Activated CD4-positive, alpha-beta T cell treated with anti-CD3 and anti-CD28 coated beads, Interleukin-2, Interleukin-4, amounts not matched to agents 100 ng/mL and 50 ng/mL, durations not matched to agents 16 hours and 8 hours (primary cell): ENCODE data around the gene STK16.

Source experiments
- DNase-seq: peaks from one replicate; pipeline ENCODE4 v3.0.0-alpha.2; 2020; ENCODE audit warnings: low spot score

Gene STK16

GRCh38 chr2:219213486-219214071 is 31.7 kb upstream of the STK16 start:
- DNase-seq, result no peak

DNA sequence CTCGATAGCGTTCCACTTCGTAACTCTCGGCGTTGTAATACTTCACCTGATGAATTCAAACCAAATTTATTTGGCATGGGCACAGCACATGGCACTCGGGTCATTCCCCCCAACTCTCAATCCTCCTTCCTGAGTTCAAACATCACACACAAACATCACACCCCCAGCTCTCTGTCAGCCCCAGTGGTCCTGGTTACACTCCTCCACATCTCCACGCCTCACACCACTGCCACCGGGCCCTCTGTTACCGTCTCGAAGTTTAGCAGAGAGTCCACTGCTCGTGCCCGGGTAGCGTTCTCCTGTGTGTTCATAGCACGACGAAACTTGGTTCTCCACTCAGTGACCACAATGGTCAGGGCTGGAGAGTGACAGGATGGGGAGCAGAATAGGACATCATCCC is 31.1 kb upstream of the STK16 start:
- no peak for DNase-seq

- DNase-seq, result no peak
These were observed 30.5 kb upstream of the STK16 start for GRCh38 chr2:219214786-219215185.

DNA sequence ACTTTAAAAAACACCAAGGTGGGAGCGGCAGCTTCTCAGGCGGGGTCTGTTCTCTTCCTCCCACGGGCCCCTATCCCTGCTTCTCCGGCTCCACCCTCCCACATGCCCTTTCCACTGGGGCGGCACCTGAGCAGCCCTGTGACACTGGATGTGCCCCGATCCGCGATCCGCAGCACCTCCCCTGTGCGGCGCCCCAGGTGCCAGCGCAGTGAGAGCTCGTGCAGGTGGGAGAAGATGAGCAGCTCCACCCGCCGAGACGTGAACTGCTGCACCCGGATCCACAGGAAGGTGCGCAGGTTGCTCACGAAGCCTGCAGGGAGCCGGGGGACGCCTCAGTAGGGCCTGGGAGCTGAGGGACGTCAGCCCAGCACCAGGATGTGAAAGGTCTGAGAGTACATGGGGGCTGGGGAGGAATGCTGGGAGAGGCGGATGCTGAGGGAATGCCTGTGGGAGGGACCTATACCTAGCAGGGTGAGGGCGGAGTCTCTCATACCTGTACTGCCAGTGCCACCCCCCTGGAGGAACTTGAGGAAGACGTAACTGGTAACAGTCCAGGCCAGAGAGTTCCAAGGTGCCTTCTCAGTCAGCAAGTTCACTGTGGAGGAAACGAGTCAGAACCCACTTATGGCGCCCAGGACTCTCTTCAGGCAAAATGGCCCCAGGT is 29.3 kb upstream of the STK16 start:
- DNase-seq, result no peak

DNA sequence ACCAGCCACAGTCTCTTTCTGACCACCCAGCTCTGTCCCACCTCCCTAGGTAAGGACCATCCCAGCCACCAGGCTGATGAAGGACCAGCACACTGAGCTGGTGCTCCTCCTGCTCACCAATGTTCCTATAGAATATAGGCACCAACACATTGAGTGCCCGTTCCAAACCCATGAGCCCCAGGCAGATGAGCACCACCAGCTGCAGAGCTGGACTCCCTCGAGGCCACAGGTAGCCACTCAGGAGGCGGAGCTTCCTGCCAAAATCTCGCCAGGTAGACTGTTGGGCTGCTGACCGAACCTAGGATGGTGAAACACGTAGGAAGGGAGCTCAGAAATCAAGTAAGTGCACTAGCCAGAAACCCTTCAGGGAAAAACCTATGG is 28.8 kb upstream of the STK16 start:
- DNase-seq, result no peak

GRCh38 chr2:219218217-219218731 is 27.0 kb upstream of the STK16 start:
- no peak for DNase-seq

- DNase-seq, result peak; percentile 89
These were observed 26.3 kb upstream of the STK16 start, which contains the start of gene ABCB6 for GRCh38 chr2:219218732-219219701. Gene ABCB6, minus strand, starts transcription at chr2:219218958. Its CDS starts 285 bp downstream, at chr2:219218673.

- no peak for DNase-seq
These were observed 25.3 kb upstream of the STK16 start for GRCh38 chr2:219219784-219220532.

- no peak for DNase-seq
These were observed 24.5 kb upstream of the STK16 start for GRCh38 chr2:219220652-219221402.

- DNase-seq, result no peak
These were observed 23.2 kb upstream of the STK16 start for GRCh38 chr2:219221957-219222518.

- no peak for DNase-seq
These were observed 21.3 kb upstream of the STK16 start for GRCh38 chr2:219223831-219224610.

DNA sequence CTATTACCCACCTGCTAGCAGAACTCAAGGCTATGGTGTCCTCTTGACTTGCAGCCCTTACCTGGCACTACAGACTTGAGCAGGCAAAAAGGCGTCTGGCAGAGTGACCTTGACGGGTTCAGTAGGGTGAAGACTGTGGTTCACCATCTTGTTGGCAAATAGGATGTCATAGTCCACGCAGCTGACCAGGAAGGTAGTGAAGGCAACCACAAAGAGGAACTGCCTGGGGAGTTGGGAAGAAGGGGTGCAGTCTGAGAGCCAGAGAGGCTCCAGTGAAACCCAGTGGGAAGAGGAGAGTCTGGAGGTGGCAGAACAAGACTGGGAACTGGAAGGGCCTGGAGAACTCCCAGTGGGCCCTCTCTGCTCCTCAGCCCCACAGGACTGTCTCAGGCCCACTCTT is 19.9 kb upstream of the STK16 start:
- DNase-seq, result no peak

DNA sequence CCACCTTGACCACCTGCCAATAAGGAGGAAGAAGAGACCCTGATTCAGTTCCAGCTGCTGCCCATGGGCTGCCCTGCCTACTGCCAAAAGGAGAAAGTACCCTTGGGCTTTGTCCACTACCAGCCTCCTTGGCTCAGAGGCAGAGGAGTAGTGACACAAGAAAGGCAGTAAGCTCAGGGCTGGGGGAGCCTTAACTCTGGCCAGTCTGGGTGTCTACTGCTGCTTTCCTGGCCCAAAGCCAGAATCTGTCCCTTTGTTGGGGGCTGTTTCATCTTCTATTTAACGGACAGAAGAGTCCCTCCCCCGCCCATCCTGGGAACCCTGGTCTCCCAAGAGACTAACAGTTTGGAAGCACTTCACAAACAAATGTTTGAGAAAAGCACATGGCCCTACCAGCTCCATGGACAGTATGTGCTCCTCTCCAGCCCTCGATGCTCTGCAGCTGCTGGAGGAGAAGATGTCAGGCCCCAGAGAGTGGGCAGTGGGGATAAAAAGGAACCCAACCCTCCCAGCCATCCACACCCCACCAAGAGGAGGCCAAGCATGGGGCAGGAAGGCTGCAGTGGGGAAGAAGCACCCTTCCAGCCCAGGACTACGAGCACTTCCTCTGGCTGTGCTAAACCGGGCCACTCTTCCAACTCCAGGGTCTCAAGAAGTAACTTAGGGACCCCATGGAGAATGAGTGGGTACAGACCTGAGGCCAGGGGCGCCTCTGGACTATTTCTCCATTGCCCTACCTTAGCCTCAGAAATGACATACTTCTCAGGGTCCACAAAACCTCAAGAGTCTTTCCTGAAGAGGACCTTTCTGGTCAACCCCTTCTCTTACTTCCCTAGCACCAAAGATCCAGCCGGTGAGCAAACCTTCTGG is 17.0 kb upstream of the STK16 start:
- DNase-seq, result no peak

DNA sequence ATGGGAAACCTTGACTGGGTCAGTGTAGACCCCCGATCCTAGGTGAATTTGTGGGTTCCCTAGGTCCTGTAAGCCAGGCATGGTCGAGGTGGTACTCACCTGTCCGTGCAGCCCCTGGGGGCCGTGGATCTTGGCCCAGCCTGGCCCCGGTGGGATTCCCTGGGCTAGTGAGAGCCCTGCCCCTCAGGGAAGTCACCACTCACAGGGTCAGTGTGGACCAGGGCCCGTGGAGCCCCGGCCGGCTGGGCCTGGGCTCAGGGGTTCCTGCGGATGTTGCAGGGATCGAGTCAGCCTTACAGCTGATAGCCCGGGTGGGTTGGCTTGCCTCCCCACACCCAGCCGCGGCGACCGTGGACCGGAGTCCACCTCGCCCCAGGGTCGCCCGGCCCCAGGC is 16.4 kb upstream of the STK16 start:
- DNase-seq, result no peak

DNA sequence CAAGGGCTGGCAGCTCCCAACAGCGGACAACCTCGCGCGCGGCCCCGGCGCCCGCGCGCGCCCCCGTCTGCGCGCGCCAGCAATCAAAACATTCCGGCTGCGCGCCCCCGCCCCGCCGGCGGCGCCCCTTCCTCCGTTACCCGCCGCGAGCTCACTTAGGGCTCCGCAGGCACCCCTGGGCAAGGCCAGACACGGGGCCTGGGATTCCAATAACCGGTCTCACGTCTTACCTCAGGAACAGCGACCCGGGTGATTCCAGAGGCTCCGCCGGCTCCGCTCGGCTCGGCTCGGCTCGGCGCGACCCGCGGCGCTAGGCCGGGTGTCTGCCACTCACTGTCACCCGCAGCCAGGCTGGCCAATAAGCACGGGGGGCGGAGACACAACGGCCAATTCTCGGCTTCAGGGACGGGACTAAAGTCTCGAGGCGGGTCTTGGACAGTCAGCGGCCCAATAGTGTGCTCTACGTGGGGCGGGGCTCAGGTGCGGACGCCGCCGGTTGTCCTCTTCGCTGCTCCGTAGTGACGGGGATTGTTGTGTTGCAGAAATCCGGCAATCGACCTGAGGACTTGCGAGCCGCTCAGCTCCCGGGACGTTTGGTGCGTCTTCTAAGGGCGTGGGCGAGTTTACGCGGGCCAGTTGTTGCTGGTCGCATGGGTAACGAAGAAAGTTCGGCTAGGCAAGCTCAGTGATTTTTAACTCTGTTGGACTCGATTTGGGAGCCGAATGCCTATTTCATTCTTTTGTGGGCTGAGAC is 15.8 kb upstream of the STK16 start, which contains the start of the genes ANKZF1 and ATG9A:
TSS of gene ANKZF1 (plus strand) at position 502 of the 754 bp plus-strand sequence. CDS start 452 bp downstream, outside the sequence.
TSS of gene ATG9A (minus strand) at position 332 of the 754 bp plus-strand sequence. CDS start 1,612 bp downstream, outside the sequence.
- peak; percentile 99 for DNase-seq

DNA sequence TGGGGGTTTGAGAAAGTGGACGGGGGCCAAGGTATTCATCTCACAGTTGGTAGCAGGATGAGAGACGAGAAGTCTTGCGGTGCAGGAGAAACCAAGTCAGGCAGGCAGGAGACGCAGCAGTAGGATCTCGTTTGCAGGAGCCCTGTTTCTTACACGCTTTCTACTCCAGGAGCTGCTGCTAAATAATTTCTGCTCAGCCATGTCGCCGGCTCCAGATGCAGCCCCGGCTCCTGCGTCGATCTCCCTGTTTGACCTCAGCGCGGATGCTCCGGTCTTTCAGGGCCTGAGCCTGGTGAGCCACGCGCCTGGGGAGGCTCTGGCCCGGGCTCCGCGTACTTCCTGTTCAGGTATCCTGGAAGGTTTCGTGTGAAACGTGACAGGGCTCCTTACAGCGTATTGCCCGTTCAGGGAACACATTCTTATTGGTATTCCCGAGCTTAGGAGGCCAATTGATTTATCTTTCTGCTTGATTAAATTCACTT is 15.2 kb upstream of the STK16 start:
- DNase-seq, result no peak

DNA sequence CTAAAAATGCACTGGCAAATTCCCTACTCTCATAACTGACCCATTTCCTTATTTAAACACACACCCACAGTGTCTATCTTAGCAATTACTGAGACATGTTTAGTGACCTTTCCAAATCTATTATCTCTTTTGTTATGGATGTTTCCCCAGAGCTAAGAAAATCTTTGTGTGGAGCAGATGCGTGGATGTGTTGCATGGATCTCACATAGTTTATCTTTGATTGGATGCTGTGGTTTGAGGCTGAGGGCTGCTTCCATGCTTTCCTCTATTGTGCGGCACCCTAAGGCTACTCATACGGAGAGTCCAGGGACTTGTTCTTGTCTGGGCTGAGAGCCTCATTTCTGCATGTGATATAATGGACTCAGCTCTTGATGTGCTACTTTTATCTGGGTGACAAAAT is 10.9 kb upstream of the STK16 start:
- no peak for DNase-seq

DNA sequence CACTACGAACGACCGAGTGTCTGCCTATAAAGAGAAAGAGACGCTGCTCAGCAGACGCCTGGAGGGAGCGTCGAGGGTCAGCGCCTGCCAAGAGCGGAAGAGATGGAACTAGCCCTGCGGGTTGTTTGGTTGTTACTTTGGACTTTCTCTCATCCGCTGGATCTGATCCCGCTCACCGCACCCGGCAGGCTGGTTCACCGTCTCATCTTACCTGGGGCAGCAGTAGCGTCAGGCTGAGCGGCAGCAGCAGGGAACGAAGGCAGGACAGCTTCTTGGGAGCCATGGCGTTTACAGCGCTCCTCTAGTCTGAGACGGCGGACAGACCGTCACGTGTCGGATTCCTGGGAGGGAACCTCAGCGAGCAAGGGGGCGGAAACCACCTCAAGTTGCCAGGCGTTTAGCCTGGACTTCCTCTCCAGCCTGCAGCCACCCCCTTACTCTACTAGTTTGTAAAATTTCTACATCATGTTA is 2.0 kb upstream of the STK16 start:
- no peak for DNase-seq
